Chondrocyte (in vitro differentiated cells): ENCODE data around the gene TUBB. TPM values are rescaled to one million over a fixed set of nuclear protein-coding genes. Genes with fewer than 3 reads are reported as not detected.

ENCODE experiments used
- DNase-seq: peaks from one replicate; pipeline ENCODE4 v3.0.0; 2021; ENCODE audit warnings: mixed read lengths, low spot score
- H3K27ac Mint-ChIP-seq: one replicate; pipeline ENCODE4 v1.8.0; 2021; ENCODE audit warnings: mild to moderate bottlenecking, moderate library complexity, mixed read lengths; ENCODE audit not compliant: unreplicated experiment
- H3K27me3 Mint-ChIP-seq: 2 replicates; pipeline ENCODE4 v1.8.0; 2021; ENCODE audit warnings: low read depth, mixed read lengths
- H3K36me3 Mint-ChIP-seq: 2 replicates; pipeline ENCODE4 v1.8.0; 2021; ENCODE audit warnings: low read depth, mixed read lengths
- H3K4me1 Mint-ChIP-seq: 2 replicates; pipeline ENCODE4 v1.8.0; 2021; ENCODE audit warnings: low read depth, mild to moderate bottlenecking, mixed read lengths
- H3K4me3 Mint-ChIP-seq: one replicate; pipeline ENCODE4 v1.8.0; 2021; ENCODE audit warnings: mild to moderate bottlenecking, moderate library complexity, mixed read lengths; ENCODE audit not compliant: unreplicated experiment
- H3K9me3 Mint-ChIP-seq: 2 replicates; pipeline ENCODE4 v1.8.0; 2021; ENCODE audit warnings: low read depth, mixed read lengths
- total RNA-seq: library from RNA; stranded (reverse); gene quantifications from 3 replicates; pipeline ENCODE4 v1.2.1, GENCODE V29; 2021
- TF ChIP-seq, protein P1 (sequence below): fragments of 200-600 bp; sonication (generic); IDR thresholded peaks from 2 replicates; pipeline ENCODE4 v1.5.0; 2021; ENCODE audit warnings: antibody characterized with exemption, mild to moderate bottlenecking, moderate library complexity

The TUBB gene
- total RNA-seq, 1 donor from 2014 or later: 681 TPM

DNA sequence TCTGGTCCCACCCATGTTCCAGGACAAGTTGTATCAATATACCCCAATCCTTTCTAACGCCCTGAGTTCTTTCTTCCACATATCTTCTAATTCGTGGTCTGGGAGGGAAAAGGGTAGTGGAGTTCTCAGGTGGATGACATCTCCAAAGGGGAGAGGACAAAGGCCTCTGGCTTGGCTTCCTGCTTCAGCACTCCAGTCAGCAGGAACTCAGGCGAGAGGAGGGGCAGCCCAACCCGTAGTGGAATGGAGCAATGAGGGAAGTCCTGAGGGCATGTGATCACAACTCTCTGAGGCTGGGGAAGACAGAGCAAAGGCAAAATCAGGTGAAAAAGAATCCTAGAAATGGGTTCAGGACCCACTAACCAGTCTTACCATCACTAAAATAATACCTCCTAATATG is 19.8 kb upstream of the TUBB start:
- Mint-ChIP-seq H3K36me3 (peaks cover 22% of the 10 kb centered on the region), H3K4me1 (peaks cover 6% of the 10 kb centered on the region), H3K9me3 (no peaks in the 10 kb centered on the region), H3K27ac (no peak overlapping the region), H3K4me3 (no peak overlapping the region), H3K27me3 (no peaks in the 10 kb centered on the region)
- DNase-seq: peak; percentile 24
- TF ChIP-seq, protein P1, sequence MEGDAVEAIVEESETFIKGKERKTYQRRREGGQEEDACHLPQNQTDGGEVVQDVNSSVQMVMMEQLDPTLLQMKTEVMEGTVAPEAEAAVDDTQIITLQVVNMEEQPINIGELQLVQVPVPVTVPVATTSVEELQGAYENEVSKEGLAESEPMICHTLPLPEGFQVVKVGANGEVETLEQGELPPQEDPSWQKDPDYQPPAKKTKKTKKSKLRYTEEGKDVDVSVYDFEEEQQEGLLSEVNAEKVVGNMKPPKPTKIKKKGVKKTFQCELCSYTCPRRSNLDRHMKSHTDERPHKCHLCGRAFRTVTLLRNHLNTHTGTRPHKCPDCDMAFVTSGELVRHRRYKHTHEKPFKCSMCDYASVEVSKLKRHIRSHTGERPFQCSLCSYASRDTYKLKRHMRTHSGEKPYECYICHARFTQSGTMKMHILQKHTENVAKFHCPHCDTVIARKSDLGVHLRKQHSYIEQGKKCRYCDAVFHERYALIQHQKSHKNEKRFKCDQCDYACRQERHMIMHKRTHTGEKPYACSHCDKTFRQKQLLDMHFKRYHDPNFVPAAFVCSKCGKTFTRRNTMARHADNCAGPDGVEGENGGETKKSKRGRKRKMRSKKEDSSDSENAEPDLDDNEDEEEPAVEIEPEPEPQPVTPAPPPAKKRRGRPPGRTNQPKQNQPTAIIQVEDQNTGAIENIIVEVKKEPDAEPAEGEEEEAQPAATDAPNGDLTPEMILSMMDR: no peak

DNA sequence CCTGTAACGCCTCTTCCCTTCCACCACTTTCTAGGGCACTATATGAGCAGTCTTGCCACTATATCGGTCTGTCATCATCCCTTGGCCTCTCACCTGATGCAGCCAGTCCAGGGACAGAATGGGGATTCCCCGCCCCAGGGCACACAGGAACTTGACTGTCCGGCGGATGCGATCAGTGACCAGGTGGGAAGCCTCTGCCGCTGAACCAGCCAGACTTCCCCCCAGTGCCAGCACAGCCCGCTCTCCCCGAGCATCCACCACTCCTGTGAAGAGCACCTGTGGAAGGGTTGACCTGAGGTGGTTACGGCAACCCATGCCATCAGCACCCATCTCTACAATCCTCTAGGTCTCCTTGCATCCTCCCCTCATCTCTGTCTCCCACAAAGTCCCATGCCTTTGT is 17.1 kb upstream of the TUBB start:
- peaks cover 12% of the 10 kb centered on the region for H3K4me1 Mint-ChIP-seq
- no peaks in the 10 kb centered on the region for H3K9me3 Mint-ChIP-seq
- peaks cover 31% of the 10 kb centered on the region for H3K36me3 Mint-ChIP-seq
- TF ChIP-seq, protein P1: no peak
- no peak overlapping the region for H3K27ac Mint-ChIP-seq
- DNase-seq: peak; percentile 75
- H3K4me3 Mint-ChIP-seq: no peak overlapping the region
- H3K27me3 Mint-ChIP-seq: no peaks in the 10 kb centered on the region

DNA sequence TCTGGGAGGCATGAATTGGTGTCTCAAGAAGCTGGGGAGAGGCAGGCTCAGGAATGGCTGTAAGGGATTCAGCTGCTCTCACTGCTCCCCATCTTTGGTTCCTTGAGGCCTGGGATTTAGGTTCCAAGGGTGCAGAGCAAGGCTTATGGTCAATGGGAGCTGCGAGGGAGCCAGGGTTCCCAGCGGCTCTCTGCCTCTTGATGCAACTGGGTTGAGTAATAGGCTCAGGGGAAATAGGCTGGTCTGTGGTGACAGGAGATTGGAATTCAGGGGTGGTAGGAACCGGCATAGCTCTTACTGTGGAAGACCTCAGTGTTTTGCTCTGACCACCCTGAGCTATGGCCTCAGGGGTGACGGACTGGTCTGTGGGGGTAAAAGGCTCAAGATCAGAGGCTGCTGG is 16.3 kb upstream of the TUBB start:
- H3K36me3 Mint-ChIP-seq: peaks cover 32% of the 10 kb centered on the region
- peaks cover 15% of the 10 kb centered on the region for H3K4me1 Mint-ChIP-seq
- TF ChIP-seq, protein P1: no peak
- H3K9me3 Mint-ChIP-seq: no peaks in the 10 kb centered on the region
- no peak overlapping the region for H3K27ac Mint-ChIP-seq
- H3K27me3 Mint-ChIP-seq: no peaks in the 10 kb centered on the region
- peak; percentile 28 for DNase-seq
- H3K4me3 Mint-ChIP-seq: no peak overlapping the region

DNA sequence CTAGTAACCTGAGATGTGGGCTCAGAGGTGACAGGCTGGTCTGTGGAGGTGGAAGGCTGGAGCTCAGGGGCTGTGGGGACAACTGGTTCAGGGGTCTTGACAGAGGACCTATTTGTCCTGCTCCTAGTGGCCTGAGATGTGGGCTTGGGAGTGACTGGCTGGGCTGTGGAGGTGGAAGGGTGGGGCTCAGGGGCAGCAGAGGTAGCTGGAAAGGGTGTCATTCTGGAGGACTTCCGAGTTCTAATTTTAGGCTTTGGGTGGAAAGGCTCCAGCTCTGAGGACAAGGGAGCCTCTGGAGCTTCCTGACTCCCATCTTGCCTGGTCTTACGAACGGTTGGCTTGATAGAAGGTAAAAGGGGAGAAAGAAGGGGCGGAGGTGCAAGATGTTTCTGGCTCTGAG is 14.5 kb upstream of the TUBB start:
- H3K4me3 Mint-ChIP-seq: no peak overlapping the region
- no peaks in the 10 kb centered on the region for H3K9me3 Mint-ChIP-seq
- H3K27ac Mint-ChIP-seq: no peak overlapping the region
- H3K36me3 Mint-ChIP-seq: peaks cover 35% of the 10 kb centered on the region
- H3K27me3 Mint-ChIP-seq: no peaks in the 10 kb centered on the region
- peaks cover 18% of the 10 kb centered on the region for H3K4me1 Mint-ChIP-seq
- DNase-seq: peak; percentile 35
- TF ChIP-seq, protein P1: no peak

DNA sequence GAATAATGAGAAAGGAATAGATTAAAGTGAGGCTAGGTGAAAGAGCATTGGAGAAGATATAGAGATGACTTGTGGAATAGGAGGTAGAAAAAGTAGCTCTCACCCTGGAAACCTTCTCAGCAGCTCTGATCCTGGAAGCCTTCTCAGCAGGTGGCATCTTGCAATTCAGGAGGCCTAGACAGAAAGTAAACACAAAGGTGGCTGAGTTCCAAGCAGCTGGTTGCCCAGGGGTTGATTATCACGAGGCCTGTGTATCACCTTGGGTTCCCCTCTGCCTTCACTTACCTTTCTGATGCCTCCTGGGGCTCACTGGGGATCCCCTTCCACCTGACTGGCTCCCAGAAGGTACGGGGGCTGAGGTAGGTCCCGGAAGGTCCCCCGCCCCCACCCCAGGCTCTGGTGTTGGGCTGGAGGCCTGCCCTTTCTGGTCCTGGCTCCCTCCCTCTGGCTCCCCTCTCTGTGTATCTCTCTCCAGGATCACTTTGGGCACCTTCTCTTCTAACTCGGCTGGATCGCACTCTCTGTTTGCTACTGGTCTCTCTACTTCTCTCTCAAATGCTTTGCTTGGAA is 12.8 kb upstream of the TUBB start:
- no peaks in the 10 kb centered on the region for H3K27me3 Mint-ChIP-seq
- no peaks in the 10 kb centered on the region for H3K9me3 Mint-ChIP-seq
- peaks cover 48% of the 10 kb centered on the region for H3K36me3 Mint-ChIP-seq
- DNase-seq: peak; percentile 42
- H3K27ac Mint-ChIP-seq: no peak overlapping the region
- TF ChIP-seq, protein P1: no peak
- H3K4me1 Mint-ChIP-seq: peaks cover 18% of the 10 kb centered on the region
- no peak overlapping the region for H3K4me3 Mint-ChIP-seq
